DND-41 (cell line): ENCODE measurements around the gene CYP4B1.

ENCODE experiments used
- ATAC-seq: fragments of 200-7000 bp; cut with Tn5 transposase; 3 replicates; pipeline ENCODE4 v1.9.1; 2021; ENCODE audit warnings: low read depth; ENCODE audit not compliant: insufficient read depth
- DNase-seq: peaks from one replicate; pipeline ENCODE4 v3.0.0-alpha.2; 2020
- H2AFZ ChIP-seq: 2 replicates; pipeline ENCODE4 v1.6.0; 2012; ENCODE audit warnings: low read depth, low read length
- H3K27ac ChIP-seq: 2 replicates; pipeline ENCODE4 v1.5.1; 2012; ENCODE audit warnings: low read length, inconsistent platforms
- H3K27me3 ChIP-seq: fragments of 200-600 bp; sonication (generic); 2 replicates; pipeline ENCODE4 v1.6.0; 2012; ENCODE audit warnings: low read length, mild to moderate bottlenecking, inconsistent platforms; ENCODE audit not compliant: insufficient read depth, poor library complexity
- H3K36me3 ChIP-seq: 2 replicates; pipeline ENCODE4 v1.5.1; 2012; ENCODE audit warnings: low read length, inconsistent platforms; ENCODE audit not compliant: insufficient read depth
- H3K4me1 ChIP-seq: 2 replicates; pipeline ENCODE4 v1.5.1; 2012; ENCODE audit warnings: mild to moderate bottlenecking, low read length; ENCODE audit not compliant: insufficient read depth
- H3K4me2 ChIP-seq: 2 replicates; pipeline ENCODE4 v1.6.0; 2012; ENCODE audit warnings: mild to moderate bottlenecking, moderate library complexity, low read length, inconsistent platforms; ENCODE audit not compliant: insufficient read depth
- H3K4me3 ChIP-seq, 2 experiments: fragments of 200-600 bp in 1 of 2; shearing (Covaris generic) in 1 of 2; 2 replicates each; pipeline ENCODE4 v1.5.1; 2012 to 2016; ENCODE audit warnings: inconsistent platforms in 2 of 2, low read length in 2 of 2, mild to moderate bottlenecking in 2 of 2, low read depth in 1 of 2, moderate library complexity in 1 of 2
- H3K79me2 ChIP-seq: 2 replicates; pipeline ENCODE4 v1.6.0; 2012; ENCODE audit warnings: low read length, inconsistent platforms; ENCODE audit not compliant: insufficient read depth
- H3K9ac ChIP-seq: 2 replicates; pipeline ENCODE4 v1.6.0; 2012; ENCODE audit warnings: low read depth, mild to moderate bottlenecking, inconsistent platforms, low read length, moderate library complexity
- H3K9me3 ChIP-seq: 2 replicates; pipeline ENCODE4 v1.5.1; 2012; ENCODE audit warnings: low read length, moderate library complexity, mild to moderate bottlenecking, inconsistent platforms; ENCODE audit not compliant: insufficient read depth, severe bottlenecking
- H4K20me1 ChIP-seq: 2 replicates; pipeline ENCODE4 v1.6.0; 2012; ENCODE audit warnings: low read length; ENCODE audit not compliant: insufficient read depth
- CTCF ChIP-seq: IDR thresholded peaks from 2 replicates; pipeline ENCODE4 v1.5.1; 2012; ENCODE audit warnings: borderline replicate concordance, low read length, moderate library complexity, mild to moderate bottlenecking; ENCODE audit not compliant: poor library complexity, severe bottlenecking; ENCODE audit errors: extremely low read depth
- EZH2 ChIP-seq: IDR thresholded peaks from 3 replicates; pipeline ENCODE4 v1.6.1; 2012; ENCODE audit warnings: borderline replicate concordance, low read depth, mild to moderate bottlenecking, moderate library complexity, low read length, inconsistent platforms; ENCODE audit not compliant: severe bottlenecking

Gene CYP4B1

GRCh38 chr1:46760558-46761166, 38.2 kb upstream of the CYP4B1 start:
- ATAC-seq (no peak), DNase-seq (no peak)
- Histone ChIP-seq H3K79me2 (no peaks in the 10 kb centered on the region), H3K9me3 (no peaks in the 10 kb centered on the region), H4K20me1 (no peaks in the 10 kb centered on the region), H3K4me1 (no peaks in the 10 kb centered on the region), H3K36me3 (no peaks in the 10 kb centered on the region), H3K27ac (no peak overlapping the region), H2AFZ (no peak overlapping the region), H3K4me2 (no peak overlapping the region), H3K9ac (no peak overlapping the region), H3K4me3 (no peak overlapping the region), H3K27me3 (peaks cover 15% of the 10 kb centered on the region)
- TF ChIP-seq CTCF (no peak), EZH2 (no peak)

- DNase-seq (no peak), ATAC-seq (no peak)
- Histone ChIP-seq H3K4me1 (no peaks in the 10 kb centered on the region), H3K4me3 (no peak overlapping the region), H3K79me2 (no peaks in the 10 kb centered on the region), H3K4me2 (no peak overlapping the region), H3K27ac (no peak overlapping the region), H3K9me3 (no peaks in the 10 kb centered on the region), H4K20me1 (no peaks in the 10 kb centered on the region), H3K36me3 (no peaks in the 10 kb centered on the region), H3K9ac (no peak overlapping the region), H3K27me3 (peaks cover 10% of the 10 kb centered on the region), H2AFZ (no peak overlapping the region)
- TF ChIP-seq EZH2 (no peak), CTCF (no peak)
Measured at GRCh38 chr1:46761740-46762139, 37.1 kb upstream of the CYP4B1 start.

GRCh38 chr1:46764402-46764801, 34.4 kb upstream of the CYP4B1 start:
- TF ChIP-seq EZH2 (no peak), CTCF (no peak)

More at GRCh38 chr1:46764402-46764801, 34.4 kb upstream of the CYP4B1 start:
- Histone ChIP-seq H2AFZ (no peak overlapping the region), H3K9me3 (peaks cover 9% of the 10 kb centered on the region), H3K4me1 (no peaks in the 10 kb centered on the region), H3K4me3 (no peak overlapping the region), H3K36me3 (no peaks in the 10 kb centered on the region), H3K79me2 (no peaks in the 10 kb centered on the region), H3K27me3 (peaks cover 5% of the 10 kb centered on the region), H3K27ac (no peak overlapping the region), H4K20me1 (no peaks in the 10 kb centered on the region), H3K9ac (no peak overlapping the region), H3K4me2 (no peak overlapping the region)
- DNase-seq (no peak), ATAC-seq (no peak)
